ENCODE data around the gene RSL1D1.

Gene RSL1D1

GRCh38 chr16:11784038-11784369 is 67.3 kb downstream of the RSL1D1 start:
- H3K4me1 ChIP-seq (ENCODE audit: control insufficient read depth in 1 of 2, insufficient read depth in 1 of 2, low read depth in 1 of 2, low read length in 1 of 2), result peaks cover 13 to 27% of the 10 kb centered on the region in 2 experiments
- H3K4me3 ChIP-seq (ENCODE audit: low read depth in 1 of 2, low read length in 1 of 2), result no peak overlapping the region
- peak overlapping the region; percentile 78 for H3K27ac ChIP-seq
- peaks cover 8% of the 10 kb centered on the region for H3K36me3 ChIP-seq
- H3K9me3 ChIP-seq, result no peaks in the 10 kb centered on the region
- no peak for TF ChIP-seq CTCF (IDR thresholded peaks at IDR 0.05)
- no peaks in the 10 kb centered on the region for H3K27me3 ChIP-seq
